Tibial artery (tissue), 4 donors: ENCODE data around the gene EEF1A2.

Experiments
- DNase-seq, 2 donors: peaks; one replicate each; pipeline ENCODE4 v3.0.0-alpha.2; 2019
- H3K27ac ChIP-seq, 2 donors: fragments of 200-600 bp; sonication (generic) in 1 of 2; 1 replicate in 1 of 2; 2 replicates in 1 of 2; pipeline ENCODE4 v1.5.1; 2018 to 2019; ENCODE audit warnings: mild to moderate bottlenecking in 1 of 2
- H3K27me3 ChIP-seq, 2 donors: fragments of 200-600 bp; sonication (generic) in 1 of 2; one replicate each; pipeline versions ENCODE4 v1.5.1 to v1.6.0; 2016 to 2019
- H3K36me3 ChIP-seq, 3 donors: fragments of 200-600 bp; sonication (generic) in 2 of 3; one replicate each; pipeline ENCODE4 v1.5.1; 2016 to 2019; ENCODE audit warnings: mild to moderate bottlenecking in 2 of 3
- H3K4me1 ChIP-seq, 4 donors: fragments of 200-600 bp; sonication (generic) in 2 of 4; 1 replicate in 3 of 4; 2 replicates in 1 of 4; pipeline ENCODE4 v1.5.1; 2016 to 2019
- H3K4me3 ChIP-seq, 2 donors: fragments of 200-600 bp; sonication (generic) in 1 of 2; 1 replicate in 1 of 2; 2 replicates in 1 of 2; pipeline ENCODE4 v1.5.1; 2018 to 2019; ENCODE audit warnings: mild to moderate bottlenecking in 2 of 2
- H3K9me3 ChIP-seq, 3 donors: fragments of 200-600 bp; sonication (generic) in 1 of 3; one replicate each; pipeline ENCODE4 v1.5.1; 2016 to 2019
- CTCF ChIP-seq, 2 experiments: fragments of 200-600 bp in 1 of 2; fragments of 450-650 bp in 1 of 2; IDR thresholded peaks; one replicate each; pipeline ENCODE4 v1.5.1; 2017 to 2019; ENCODE audit warnings: antibody characterized with exemption in 2 of 2, mild to moderate bottlenecking in 1 of 2, moderate library complexity in 1 of 2
- intact Hi-C: fragments of 100-400 bp; cut with DNase I; formaldehyde crosslinking; loops from one replicate; pipeline ENCODE4 v1.15.0; 2023; ENCODE audit warnings: low total_unique reads

The EEF1A2 gene

DNA sequence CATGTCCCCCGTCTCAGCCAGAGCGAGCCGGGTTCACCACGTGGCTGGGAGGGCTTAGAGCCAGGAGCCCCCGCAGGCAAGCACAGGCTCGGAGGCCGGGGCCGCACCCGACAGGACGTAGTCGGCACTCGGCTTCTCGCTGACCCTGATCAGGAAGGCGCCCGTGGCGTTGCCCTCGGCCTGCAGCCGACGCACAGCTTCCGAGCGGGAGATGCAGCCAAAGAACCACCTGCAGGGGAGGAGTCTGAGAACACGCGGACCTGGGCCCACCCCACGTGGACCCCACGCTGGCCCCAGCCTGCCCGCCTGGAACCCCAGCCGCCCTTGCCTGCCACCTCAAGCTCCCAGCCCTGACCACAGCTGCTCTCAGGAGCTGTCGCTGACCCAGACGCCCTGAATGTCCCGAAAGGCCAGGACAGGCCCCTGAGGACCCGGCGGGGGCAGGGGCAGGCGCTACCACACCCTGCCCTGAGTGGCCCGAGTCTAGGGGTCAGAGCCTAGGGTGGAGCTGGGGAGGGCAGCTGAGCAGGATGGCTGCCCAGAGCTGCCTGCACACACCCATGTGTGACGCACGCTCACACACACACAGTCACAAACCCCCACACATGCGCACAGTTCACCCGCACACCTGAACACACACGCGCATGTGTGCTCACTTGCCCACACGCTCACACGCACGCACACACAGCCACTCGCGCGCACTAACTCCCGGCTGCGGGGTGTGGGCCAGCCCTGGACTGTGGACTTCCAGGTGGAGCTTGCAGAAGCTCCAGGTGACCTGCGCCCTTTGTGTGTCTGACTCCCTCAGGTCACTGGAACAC, 36.2 kb upstream of the EEF1A2 start:
- TF ChIP-seq CTCF (IDR thresholded peaks at IDR 0.05) = no peak
- no peak overlapping the region for H3K4me3 ChIP-seq
- no peaks in the 10 kb centered on the region for H3K36me3 ChIP-seq
- peaks cover 0 to 36% (median 8%) of the 10 kb centered on the region in 4 donors for H3K4me1 ChIP-seq
- H3K27ac ChIP-seq = no peak overlapping the region
- no peak for DNase-seq
- peaks cover 0 to 79% of the 10 kb centered on the region in 2 donors for H3K27me3 ChIP-seq
- H3K9me3 ChIP-seq = no peaks in the 10 kb centered on the region
- intact Hi-C loops = loop anchor here (10.0 kb wide), 1 partner anchor 330 kb away; the partner anchor contains the start of genes ABHD16B and TPD52L2

DNA sequence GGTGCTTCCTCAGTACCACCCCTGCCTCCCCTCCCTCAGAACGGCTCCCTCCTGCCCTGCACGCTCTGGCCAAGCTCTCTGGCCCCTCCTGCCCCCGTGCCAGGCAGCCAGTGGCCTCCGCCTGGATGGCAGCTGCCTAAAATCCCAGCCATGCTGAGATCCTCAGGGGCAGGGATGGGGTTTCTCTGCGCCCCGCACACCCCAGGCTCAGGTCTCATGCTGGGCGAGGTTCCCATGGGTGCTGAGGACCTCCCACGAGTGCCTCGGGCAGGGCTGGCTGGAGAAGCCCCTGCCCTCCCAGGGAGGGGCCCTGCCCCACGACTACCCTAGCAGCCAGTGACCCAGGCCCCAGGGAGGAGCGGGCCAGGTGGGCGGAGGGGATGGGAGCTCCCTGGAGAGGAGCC, 35.5 kb upstream of the EEF1A2 start:
- Histone ChIP-seq H3K4me3 (no peak overlapping the region), H3K27ac (no peak overlapping the region), H3K9me3 (no peaks in the 10 kb centered on the region), H3K36me3 (no peaks in the 10 kb centered on the region), H3K27me3 (peaks cover 0 to 73% of the 10 kb centered on the region in 2 donors), H3K4me1 (peaks cover 0 to 36% (median 8%) of the 10 kb centered on the region in 4 donors)
- no peak for TF ChIP-seq CTCF (IDR thresholded peaks at IDR 0.05)
- no peak for DNase-seq
- intact Hi-C loops = loop anchor here (10.0 kb wide), 1 partner anchor 330 kb away; the partner anchor contains the start of genes ABHD16B and TPD52L2

GRCh38 chr20:63533871-63534393, 35.0 kb upstream of the EEF1A2 start:
- Histone ChIP-seq H3K36me3 (no peaks in the 10 kb centered on the region), H3K9me3 (no peaks in the 10 kb centered on the region), H3K27me3 (peaks cover 0 to 68% of the 10 kb centered on the region in 2 donors), H3K4me1 (peaks cover 0 to 36% (median 8%) of the 10 kb centered on the region in 4 donors), H3K27ac (no peak overlapping the region), H3K4me3 (no peak overlapping the region)
- DNase-seq = no peak
- TF ChIP-seq CTCF (IDR thresholded peaks at IDR 0.05) = no peak
- intact Hi-C loops = loop anchor here (10.0 kb wide), 1 partner anchor 331 kb away; the partner anchor contains the start of genes ABHD16B and TPD52L2

- H3K36me3 ChIP-seq = no peaks in the 10 kb centered on the region
- no peak for DNase-seq
- peaks cover 0 to 64% of the 10 kb centered on the region in 2 donors for H3K27me3 ChIP-seq
- TF ChIP-seq CTCF (IDR thresholded peaks at IDR 0.05) = no peak
- H3K4me3 ChIP-seq = no peak overlapping the region
- intact Hi-C loops = loop anchor here (10.0 kb wide), 1 partner anchor 331 kb away; the partner anchor contains the start of genes ABHD16B and TPD52L2
- peaks cover 0 to 33% (median 8%) of the 10 kb centered on the region in 4 donors for H3K4me1 ChIP-seq
- no peak overlapping the region for H3K27ac ChIP-seq
- no peaks in the 10 kb centered on the region for H3K9me3 ChIP-seq
Observed at GRCh38 chr20:63533388-63533787, 34.5 kb upstream of the EEF1A2 start.

DNA sequence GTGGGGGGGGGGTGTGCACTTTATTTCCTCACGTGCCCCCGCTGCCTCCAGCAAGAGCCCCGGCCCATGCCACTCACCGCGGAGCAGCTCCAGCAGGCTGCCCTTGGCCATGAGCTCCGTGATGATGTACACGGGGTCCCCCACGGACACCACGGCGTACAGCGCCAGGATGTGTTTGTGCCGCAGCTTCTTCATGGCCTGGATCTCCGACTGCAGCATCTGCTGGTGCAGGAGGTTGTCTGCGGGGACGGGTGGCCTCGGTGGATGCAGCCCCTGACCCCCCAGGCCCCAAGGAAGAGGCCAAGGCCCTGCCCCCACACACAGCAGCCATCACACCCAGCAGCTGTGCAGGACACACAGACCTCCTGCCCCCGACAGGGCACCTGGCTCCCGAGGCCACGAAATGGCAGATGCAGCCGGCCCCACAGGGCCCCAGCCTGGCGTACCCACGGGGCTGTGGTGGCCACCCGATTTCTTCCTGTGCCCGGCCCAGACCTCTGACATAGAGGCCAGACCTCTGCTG, 33.6 kb upstream of the EEF1A2 start:
- no peak for TF ChIP-seq CTCF (IDR thresholded peaks at IDR 0.05)
- intact Hi-C loops = loop anchor here (10.0 kb wide), 1 partner anchor 332 kb away; the partner anchor contains the start of genes ABHD16B and TPD52L2
- Histone ChIP-seq H3K27me3 (peaks cover 0 to 58% of the 10 kb centered on the region in 2 donors), H3K4me3 (no peak overlapping the region), H3K9me3 (no peaks in the 10 kb centered on the region), H3K36me3 (no peaks in the 10 kb centered on the region), H3K27ac (no peak overlapping the region), H3K4me1 (peaks cover 0 to 24% (median under 1%) of the 10 kb centered on the region in 4 donors)
- DNase-seq = no peak
